GM21381 (cell line): Measurements from ENCODE around the gene FCN3.
A peak's percentile ranks its signal among the peaks of the same experiment; 100 is the strongest.
"Not testable (repeated sequence)": the region's sequence is repeated elsewhere in the genome, so short reads cannot be mapped to it uniquely, and the experiment has no call there.

ENCODE experiments used
- ATAC-seq: cut with Tn5 transposase; IDR thresholded peaks from one replicate; pipeline ENCODE4 v1.9.1; 2021; ENCODE audit warnings: mild to moderate bottlenecking, moderate library complexity; ENCODE audit not compliant: unreplicated experiment

The FCN3 gene

DNA sequence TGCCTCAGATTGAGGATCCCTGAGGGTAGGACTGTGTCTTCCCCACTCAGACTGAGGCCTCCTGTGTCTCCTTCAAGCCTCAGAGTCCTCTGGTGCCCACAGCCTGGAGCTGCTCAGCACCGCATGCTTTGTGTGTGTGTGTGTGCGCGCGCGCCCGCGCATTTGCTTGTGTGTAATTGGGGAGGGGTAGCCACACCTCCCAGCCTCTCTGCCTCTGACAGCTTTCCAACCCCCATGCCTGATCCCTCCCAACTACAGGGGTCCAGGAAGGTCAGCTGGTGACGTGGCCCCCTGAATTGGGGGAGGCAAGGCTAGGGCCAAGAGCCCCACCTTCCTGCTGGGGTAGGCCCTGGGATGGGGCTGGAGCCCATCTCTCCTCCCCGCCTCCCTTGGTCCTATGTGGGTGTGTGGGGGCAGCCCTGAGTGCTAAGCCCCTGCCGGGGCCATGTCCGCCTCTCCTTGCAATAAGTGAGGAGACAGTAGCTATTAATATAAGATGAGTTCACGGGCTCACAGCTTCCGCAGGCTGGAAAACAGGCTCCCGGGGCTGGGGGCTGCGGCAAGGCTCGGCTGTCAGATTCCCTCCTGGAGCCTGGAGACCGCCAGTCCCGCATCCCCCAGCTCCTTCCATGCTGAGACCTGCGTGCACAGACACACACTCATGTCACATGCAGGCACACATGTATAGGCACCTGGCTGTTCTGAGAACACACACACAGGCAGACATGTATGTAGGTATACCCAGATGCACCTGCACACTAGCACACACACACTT is 24.8 kb upstream of the FCN3 start:
- no peak for ATAC-seq

DNA sequence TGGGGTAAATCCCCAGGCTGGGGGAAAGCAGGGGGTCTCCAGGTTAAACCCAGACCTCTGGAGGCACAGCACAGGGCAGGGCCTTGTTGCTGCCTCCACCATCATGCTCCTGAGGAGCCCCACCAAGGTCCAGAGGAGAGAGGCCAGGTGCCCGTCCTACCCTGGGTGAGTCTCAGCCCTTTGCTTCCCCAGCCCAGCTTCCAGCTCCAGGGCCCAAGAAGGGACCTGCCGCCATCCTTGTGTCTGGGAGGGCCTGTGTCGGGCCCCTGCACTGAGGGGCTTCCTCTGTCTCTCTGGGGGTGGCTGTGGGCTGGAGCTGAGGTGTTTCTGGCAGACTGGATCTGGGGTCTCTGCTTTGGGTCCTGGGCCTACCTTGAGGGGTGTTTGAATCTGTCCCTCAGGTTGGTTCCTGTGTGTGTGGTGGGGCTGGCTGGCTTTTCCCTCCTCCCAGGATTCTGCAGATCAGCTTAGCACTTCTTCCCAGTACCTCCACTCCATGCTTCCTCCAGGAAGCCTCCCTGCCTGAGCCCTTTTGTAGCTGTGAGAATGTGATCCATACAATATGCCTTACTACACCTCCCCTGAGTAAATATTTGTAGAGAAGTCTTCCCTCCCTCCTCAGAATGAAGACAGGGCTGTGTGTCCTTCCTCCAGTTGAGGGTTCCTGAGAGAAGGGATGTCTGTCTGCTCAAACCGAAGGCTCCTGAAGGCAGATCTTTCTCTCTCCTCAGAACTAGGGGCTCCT is 24.0 kb upstream of the FCN3 start:
- ATAC-seq, result no peak

DNA sequence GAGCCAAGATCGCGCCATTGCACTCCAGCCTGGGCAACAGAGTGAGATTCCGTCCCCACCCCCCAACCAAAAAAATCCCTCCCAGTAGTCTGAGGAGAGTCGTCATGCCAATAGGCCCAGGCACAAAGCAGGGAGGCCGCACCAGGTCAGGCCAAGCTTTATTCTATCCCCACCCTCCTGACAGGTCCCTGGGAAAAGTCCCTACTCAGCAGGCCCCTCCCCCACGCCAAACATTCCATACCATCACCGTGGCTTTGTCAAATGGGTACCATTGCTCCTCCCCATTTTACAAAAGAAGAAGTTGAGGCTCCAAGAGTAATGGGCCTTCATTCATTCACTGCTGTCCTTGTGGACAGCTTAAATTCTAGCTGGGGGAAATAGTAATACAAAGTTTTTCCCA is 23.1 kb upstream of the FCN3 start:
- no peak for ATAC-seq

DNA sequence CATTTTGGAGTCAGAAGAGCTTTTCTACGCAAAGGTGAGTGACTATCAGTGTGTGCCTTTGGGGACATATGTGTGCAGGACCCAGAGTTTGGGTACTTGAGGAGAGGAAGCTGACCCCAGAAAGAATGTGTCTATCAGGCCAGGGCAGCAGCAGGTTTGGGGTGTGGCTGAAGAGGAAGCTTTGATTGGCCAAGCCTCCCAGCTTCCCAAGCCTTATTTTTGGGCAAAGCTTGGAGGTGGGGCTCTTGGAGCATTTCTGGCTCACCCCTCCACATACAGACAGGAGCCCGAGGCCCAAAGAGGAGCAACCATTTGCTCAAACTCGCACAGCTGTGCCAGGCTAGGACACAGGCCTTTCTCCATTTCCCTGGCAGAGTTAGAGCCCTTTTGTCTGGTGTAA is 22.5 kb upstream of the FCN3 start:
- ATAC-seq, result no peak

DNA sequence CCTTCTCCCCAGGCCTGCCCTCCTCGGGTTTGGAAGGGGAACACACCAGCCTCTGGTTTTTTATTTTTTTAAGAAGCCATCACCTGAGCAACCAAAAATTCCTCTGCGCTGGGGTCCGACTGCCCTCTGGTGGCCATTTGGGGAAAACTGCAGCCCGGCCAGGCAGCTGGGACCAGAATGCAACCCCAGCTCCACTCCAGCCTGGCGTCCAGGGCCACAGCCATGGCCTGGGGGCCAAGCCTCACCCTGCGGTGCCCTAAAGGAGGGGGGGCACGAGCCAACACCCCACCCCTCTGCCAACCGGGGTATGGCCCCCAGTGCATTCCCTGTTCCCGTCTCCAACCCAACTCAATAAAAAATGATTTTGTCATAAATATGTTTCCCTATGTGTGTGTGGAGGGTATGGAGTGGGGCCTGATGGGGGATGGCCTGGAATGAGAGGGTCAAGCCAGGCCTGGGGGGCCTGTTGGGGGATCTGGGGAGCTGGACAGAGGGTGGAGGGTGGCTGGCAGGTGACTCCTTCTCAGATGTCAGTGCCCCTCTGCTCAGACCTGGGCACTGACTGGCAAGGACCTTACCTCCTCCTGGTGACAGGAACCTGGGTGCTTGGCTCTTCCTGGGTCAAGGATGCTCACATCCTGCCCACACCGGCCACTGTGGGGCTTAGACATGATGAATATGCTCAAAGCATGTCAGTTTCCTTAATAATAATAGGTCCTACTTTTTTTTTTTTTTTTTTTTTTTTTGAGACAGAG is 21.0 kb upstream of the FCN3 start:
- ATAC-seq, result no peak

DNA sequence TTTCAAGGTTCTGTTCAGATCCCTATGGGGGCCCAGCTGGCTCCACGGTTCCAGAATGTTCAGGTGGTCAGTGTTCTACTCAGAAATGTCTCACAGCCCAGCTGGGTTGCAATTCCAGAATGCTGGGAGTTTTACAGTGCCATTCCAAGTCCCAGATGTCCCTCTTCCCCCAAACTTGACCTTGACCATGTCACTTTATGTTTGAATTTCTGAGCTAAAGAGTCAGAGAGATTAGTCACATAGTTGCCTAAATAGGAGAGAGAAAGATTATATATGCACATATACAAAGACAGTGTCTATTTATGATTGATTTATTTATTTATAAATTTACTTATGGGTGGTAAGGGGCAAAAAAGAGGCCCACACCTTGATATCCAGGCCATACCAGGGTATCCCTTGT is 20.3 kb upstream of the FCN3 start:
- no peak for ATAC-seq

DNA sequence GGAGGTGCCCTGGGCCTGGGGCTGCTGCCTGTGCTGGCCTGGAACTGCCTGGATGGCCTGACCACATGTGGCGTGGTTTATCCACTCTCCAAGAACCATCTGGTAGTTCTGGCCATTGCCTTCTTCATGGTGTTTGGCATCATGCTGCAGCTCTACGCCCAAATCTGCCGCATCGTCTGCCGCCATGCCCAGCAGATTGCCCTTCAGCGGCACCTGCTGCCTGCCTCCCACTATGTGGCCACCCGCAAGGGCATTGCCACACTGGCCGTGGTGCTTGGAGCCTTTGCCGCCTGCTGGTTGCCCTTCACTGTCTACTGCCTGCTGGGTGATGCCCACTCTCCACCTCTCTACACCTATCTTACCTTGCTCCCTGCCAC is 19.6 kb upstream of the FCN3 start:
- no peak for ATAC-seq

DNA sequence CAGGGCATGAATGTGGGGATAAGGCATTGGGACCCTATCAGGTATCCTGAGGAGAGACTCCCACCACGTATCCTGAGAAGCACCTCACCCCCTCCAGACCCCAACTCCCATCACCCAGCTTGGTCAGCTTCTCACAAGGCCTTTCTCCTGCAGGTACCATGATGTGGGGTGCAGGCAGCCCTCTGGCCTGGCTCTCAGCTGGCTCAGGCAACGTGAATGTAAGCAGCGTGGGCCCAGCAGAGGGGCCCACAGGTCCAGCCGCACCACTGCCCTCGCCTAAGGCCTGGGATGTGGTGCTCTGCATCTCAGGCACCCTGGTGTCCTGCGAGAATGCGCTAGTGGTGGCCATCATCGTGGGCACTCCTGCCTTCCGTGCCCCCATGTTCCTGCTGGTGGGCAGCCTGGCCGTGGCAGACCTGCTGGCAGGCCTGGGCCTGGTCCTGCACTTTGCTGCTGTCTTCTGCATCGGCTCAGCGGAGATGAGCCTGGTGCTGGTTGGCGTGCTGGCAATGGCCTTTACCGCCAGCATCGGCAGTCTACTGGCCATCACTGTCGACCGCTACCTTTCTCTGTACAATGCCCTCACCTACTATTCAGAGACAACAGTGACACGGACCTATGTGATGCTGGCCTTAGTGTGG is 19.1 kb upstream of the FCN3 start:
- ATAC-seq, result no peak

DNA sequence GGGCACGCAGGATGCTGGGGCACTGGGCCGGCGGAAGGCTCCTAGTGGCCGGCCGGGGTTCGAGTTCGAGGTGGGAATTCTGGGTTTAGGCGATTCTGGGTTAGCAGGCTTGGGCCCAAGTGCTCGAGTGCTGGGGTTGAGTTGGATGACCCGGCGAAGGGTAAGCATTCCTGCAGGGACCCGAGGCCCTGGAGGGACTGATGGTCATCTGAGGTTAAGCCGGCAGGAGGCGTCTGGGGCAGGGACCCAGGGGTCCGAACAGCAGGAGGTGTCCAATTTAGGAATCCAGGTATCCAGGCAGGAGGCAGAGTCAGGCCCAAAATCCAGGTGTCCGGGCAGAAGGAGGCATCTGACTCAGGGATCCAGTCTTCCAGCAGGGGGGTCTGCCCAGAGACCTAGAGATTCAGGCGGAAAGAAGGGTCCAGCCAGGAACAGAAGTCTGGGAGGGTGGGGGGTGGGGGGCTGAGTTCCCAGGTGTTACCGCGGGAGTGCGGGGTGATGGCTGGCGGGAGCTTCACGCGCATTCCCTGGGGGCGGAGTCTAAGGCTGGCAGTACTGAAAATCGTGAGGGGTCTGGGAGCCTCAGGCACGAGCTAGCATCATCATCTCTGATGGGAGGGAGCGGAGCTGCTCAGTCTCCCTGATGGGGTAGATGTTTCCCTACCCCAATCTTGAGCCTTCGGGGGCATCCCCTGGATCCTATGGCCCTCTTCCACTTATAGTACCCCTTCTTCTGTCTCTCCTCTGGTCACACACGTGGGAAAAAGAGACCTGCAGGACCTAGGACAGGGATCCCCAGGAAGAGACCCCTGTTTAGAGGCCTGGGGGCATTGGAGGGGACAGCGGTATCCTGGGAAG is 18.4 kb upstream of the FCN3 start:
- no peak for ATAC-seq

DNA sequence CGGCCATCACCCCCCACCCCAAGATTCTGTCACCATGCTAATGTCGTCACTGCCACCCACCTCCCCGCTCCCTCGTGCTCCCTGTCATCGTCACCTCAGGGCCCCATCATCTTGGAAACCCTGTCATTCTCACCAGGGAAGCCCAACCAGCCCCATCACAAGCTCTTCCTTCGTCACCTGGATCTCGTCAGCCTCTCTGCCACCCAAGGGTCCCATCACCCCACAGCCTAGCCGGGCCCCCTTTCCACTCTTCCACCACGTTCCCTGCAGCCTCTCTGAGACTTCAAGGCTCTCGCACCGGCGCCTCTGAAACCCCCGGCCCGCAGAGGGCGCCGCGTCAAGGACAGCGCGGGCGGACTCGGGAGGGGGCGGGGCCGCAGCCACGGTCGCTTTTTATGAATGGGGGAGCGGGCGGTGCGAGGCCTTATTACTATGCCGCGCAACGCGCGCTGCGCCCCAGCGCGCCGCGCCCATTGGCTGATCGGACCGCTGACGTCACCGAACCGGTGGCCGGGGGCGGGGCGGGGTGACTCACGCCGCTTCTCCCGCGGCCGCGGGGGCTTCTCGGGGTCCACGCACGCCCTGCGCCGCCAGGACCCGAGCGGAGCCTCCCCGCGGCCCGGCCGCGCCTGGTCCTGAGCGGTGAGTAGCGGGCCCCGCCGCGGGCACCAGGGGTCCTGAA is 17.6 kb upstream of the FCN3 start, which contains the start of gene GPR3:
Gene GPR3, plus strand, starts transcription at position 527 of the 682 bp plus-strand sequence. CDS start 1,177 bp downstream, outside the sequence.
- ATAC-seq, result peak; percentile 80

DNA sequence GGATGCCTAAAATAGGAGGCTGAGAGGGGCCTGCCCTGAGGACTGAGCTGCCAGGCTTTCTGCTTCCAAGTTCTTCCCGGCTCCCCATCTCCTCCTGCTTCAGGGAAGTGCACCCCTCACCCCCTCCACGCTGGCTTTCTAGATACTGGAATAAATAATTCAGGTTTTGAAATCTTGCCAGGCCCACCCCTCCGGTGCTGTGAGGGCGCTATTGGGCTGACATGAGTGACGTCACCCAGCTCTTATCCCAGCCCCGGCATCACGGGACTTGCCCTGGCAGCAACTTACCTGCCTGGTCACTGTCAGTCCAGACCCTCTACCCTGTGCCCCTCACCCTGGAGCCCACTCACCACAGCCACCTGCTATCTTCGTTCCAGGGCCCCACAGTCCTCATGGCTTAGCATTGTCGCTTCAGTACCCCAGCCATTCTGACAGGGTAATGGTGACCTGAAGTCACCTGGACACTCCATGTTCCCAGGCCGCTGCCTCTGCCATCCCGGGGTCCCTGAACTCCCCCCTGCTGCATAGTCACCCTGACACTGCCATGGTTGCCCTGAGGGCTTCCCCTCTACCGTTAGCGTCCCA is 17.0 kb upstream of the FCN3 start:
- ATAC-seq, result no peak

DNA sequence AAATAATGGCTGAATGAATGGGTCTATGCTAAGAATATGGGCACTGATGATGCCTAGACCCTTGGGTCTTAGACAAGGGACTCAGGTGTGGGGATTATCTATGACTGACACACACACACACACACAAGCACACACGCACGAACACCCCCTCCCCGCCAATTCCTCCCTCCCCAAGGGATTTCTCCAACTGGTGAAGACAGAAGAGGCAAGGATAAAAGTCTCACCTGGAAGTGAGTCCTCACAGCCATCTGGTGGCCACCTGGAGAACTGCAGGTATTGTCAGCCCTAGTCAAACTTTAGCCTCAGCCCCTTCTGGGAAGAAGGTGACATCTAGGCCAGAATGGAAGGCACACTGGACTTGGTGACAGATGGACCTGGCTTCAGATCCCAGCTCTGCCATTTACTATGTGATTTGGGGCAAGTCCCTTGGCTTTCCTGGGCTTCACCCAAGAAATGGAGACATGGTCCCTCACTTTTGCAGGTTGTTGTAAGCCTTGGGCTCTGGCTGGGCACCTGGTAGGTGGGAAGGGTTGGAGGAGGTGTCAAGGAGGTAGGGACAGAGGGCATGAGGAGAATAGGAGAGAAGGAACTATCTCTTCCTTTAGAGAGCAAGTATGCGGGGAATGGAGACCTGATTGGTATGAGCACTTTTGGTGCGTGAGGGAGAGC is 13.8 kb upstream of the FCN3 start:
- no peak for ATAC-seq

DNA sequence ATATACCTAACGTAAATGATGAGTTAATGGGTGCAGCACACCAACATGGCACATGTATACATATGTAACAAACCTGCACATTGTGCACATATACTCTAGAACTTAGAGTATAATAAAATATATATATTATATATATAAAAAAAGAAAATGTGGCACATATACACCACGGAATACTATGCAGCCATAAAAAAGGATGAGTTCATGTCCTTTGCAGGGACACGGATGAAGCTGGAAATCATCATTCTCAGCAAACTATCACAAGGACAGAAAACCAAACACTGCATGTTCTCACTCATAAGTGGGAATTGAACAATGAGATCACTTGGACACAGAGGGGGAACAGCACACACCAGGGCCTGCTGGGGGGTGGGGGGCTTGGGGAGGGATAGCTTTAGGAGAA is 10.2 kb upstream of the FCN3 start:
- ATAC-seq, result not testable (repeated sequence)

DNA sequence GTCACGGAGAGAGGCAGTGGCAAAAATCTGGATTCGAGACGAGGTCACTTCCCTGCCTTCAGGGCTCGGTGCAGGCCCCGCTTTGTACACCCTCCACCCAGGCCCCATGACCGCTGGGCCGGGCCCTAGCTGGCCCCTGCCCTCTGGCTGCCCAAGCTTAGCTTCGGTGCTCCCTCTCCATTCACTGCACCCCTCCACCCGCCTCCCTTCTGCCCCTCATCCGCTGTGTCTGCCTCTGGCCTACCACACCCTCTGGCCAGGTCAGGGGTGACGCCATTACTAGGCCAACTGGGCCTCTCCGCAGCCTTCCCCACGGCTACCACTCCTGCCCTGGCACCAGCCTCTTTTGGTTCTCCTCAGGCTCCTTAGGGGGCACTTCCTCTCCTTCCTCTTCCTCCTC is 9.0 kb upstream of the FCN3 start:
- no peak for ATAC-seq

DNA sequence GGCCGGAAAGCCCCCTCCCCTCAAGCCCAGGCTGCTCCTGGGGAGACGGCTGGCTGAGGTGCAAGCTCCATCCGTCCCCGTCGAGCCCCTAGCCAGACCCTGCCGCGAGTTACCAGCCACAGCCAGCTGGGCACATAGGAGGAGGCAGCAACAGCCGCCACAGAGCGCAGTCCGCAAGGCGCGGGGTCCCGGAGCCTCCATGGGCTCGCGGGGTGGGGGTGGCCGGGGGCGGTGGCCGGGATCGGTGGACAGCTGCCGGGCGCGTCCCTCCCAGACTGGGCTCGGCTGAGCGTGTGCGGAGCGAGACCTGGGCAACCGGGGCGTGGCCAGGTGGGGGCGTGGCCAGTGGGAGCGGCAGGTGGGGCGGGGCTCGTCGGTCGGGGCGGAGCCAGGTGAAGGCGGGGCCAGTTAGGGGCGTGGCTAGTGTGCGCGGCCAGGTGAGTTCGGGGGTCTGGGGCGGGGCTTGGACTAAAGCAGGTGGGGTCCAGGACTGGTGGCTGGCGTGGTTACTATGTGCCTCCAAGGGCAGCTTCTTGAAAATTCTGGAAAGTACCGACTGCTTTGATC is 8.5 kb upstream of the FCN3 start, which contains the start of gene CD164L2:
Gene CD164L2, minus strand, starts transcription at position 295 of the 567 bp plus-strand sequence. Its CDS starts 94 bp downstream, at position 201.
- ATAC-seq, result no peak

DNA sequence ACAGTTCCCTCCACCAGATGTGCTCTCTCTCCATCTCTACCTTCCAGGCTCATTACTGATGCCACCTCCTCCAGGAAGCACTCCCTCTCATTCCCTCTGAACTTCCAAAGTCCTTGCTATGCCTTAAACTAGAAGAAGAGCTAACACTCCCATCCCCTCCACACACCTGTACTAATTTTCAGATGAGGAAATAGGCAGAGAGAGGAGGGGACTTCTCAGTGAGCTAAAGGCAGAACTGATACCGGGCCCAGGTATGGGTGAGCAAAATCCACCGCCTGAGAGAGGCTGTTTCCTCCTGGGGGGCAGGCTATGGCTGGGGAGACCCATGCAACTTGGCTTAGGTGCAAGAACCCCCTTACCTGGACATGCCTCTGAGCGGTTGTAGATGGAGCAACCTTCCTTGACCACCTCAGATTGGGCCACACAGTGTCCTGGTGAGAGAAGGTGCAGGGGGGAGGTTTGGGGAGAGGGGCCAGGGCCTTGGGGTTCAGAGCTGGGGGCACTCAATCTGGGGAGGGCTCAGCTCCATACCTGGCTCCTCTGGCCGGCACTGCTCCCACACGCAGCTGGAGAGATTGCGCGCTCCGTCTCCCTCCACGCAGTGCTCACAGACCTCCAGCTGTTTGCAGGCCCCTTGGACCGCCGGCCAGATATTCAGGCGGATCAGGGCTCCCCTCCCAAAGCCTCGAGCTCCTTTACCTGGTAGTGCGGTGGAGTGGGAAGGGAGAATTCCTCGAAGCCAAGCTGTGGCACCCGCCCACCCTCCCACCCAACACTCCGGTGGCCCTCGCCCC is 7.5 kb upstream of the FCN3 start:
- ATAC-seq, result no peak
